Common myeloid progenitor, CD34-positive (primary cell): ENCODE results near the gene SERPINA6.
"Not testable (repeated sequence)": the region's sequence is repeated elsewhere in the genome, so short reads cannot be mapped to it uniquely, and the experiment has no call there.

ENCODE experiments used
- CTCF ChIA-PET: fragments of 350-600 bp; sonication (Branson Sonifier 250); formaldehyde crosslinking; loops from one replicate; lab custom pipeline; 2021; ENCODE audit warnings: antibody characterized with exemption; lab: Charles Lee
- POLR2A ChIA-PET: fragments of 350-600 bp; sonication (Branson Sonifier 250); formaldehyde crosslinking; loops from one replicate; lab custom pipeline; 2021; ENCODE audit warnings: antibody characterized with exemption; lab: Charles Lee
- DNase-seq, 3 donors: peaks; one replicate each; pipeline versions ENCODE4 v3.0.0 to v3.0.0-alpha.2; 2013
- H3K27ac ChIP-seq, 2 experiments: 1 replicate in 1 of 2; 2 replicates in 1 of 2; pipeline ENCODE4 v1.7.0; 2013; ENCODE audit warnings: inconsistent platforms in 2 of 2, low read length in 2 of 2, mild to moderate bottlenecking in 2 of 2, low read depth in 1 of 2, moderate library complexity in 1 of 2; ENCODE audit not compliant: severe bottlenecking in 2 of 2, insufficient read depth in 1 of 2, poor library complexity in 1 of 2
- H3K27me3 ChIP-seq, 5 experiments: replicated peaks in 2 of 5; 1 replicate in 3 of 5; 2 replicates in 2 of 5; pipeline versions ENCODE4 v1.6.1 to v1.7.0; 2013; ENCODE audit warnings: low read length in 4 of 5, mild to moderate bottlenecking in 2 of 5, moderate library complexity in 2 of 5, inconsistent platforms in 1 of 5; ENCODE audit not compliant: insufficient read depth in 5 of 5, control insufficient read depth in 4 of 5
- H3K36me3 ChIP-seq, 4 experiments: 1 replicate in 2 of 4; 2 replicates in 2 of 4; pipeline versions ENCODE4 v1.6.1 to v1.7.0; 2013; ENCODE audit warnings: low read length in 3 of 4, control low read depth in 1 of 4, mild to moderate bottlenecking in 1 of 4; ENCODE audit not compliant: control insufficient read depth in 4 of 4, insufficient read depth in 4 of 4
- H3K4me1 ChIP-seq, 4 experiments: 1 replicate in 3 of 4; 2 replicates in 1 of 4; pipeline versions ENCODE4 v1.6.1 to v1.7.1; 2013; ENCODE audit warnings: low read length in 3 of 4, mild to moderate bottlenecking in 3 of 4, control low read depth in 1 of 4, inconsistent platforms in 1 of 4, moderate library complexity in 1 of 4; ENCODE audit not compliant: control insufficient read depth in 4 of 4, insufficient read depth in 4 of 4; ENCODE audit errors: control extremely low read depth in 1 of 4
- H3K4me3 ChIP-seq, 7 experiments: 1 replicate in 4 of 7; 2 replicates in 3 of 7; pipeline versions ENCODE4 v1.5.1 to v1.7.0; 2013; ENCODE audit warnings: mild to moderate bottlenecking in 7 of 7, low read length in 6 of 7, moderate library complexity in 6 of 7, inconsistent platforms in 2 of 7, low read depth in 2 of 7, control low read depth in 1 of 7; ENCODE audit not compliant: insufficient read depth in 4 of 7, control insufficient read depth in 1 of 7; ENCODE audit errors: extremely low read depth in 1 of 7
- H3K9me3 ChIP-seq, 5 experiments: 1 replicate in 4 of 5; 2 replicates in 1 of 5; pipeline versions ENCODE4 v1.6.1 to v1.7.1; 2013; ENCODE audit warnings: low read length in 4 of 5, mild to moderate bottlenecking in 2 of 5, inconsistent platforms in 1 of 5, low read depth in 1 of 5, moderate library complexity in 1 of 5; ENCODE audit not compliant: control insufficient read depth in 4 of 5, insufficient read depth in 2 of 5; ENCODE audit errors: control extremely low read depth in 1 of 5
- WGBS: methylation state at CpG from one replicate; pipeline ENCODE4 v1.1.5; 2013; ENCODE audit not compliant: insufficient coverage; 5-methylcytosine and 5-hydroxymethylcytosine counted together

SERPINA6 gene

GRCh38 chr14:94354190-94354589 lies 31.1 kb upstream of the SERPINA6 start:
- H3K27me3 ChIP-seq: peaks cover 5 to 30% (median 15%) of the 10 kb centered on the region in 5 experiments
- POLR2A ChIA-PET, H3K4me1 ChIP-seq, H3K4me3 ChIP-seq, H3K36me3 ChIP-seq, DNase-seq, H3K9me3 ChIP-seq, H3K27ac ChIP-seq: not testable (repeated sequence)
- CTCF ChIA-PET: interaction anchor here (3.3 kb wide), 1 partner anchor 132 kb away, joined by 8 read pairs; no protein-coding TSS in a partner anchor
- 100% methylated on average over 4 of the region's 8 CpGs for WGBS

DNA sequence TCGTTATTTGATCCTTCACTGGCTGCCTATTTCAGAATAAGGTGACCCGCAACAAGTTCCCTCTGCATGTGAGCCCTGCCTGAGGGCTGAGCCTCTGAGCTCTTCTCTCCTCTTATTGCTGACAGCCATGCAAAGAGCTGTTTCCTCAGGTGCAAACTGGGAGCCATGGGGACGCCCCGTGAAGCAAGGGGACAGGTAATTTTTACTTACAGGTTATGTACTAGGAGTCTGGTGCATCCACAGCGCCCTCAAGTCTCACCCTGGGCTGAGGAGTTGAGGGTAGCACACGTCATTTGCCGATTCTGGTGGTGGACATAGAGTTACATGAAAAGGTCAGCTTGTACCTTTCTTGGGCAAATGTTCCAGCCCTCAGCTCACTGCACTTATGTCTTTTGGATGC lies 26.1 kb upstream of the SERPINA6 start:
- H3K27ac ChIP-seq: no peak overlapping the region
- no peak overlapping the region for H3K4me3 ChIP-seq
- WGBS: 92% methylated on average over 7 of the region's 7 CpGs
- no peaks in the 10 kb centered on the region for H3K4me1 ChIP-seq
- POLR2A ChIA-PET: no interaction called here
- H3K36me3 ChIP-seq: no peaks in the 10 kb centered on the region
- DNase-seq: no peak
- peaks cover 0 to 16% (median 2%) of the 10 kb centered on the region in 5 experiments for H3K27me3 ChIP-seq
- CTCF ChIA-PET: interaction anchor here (1.1 kb wide), 1 partner anchor 13 kb away, joined by 3 read pairs; no protein-coding TSS in a partner anchor
- H3K9me3 ChIP-seq: no peaks in the 10 kb centered on the region

GRCh38 chr14:94348836-94349235 lies 25.7 kb upstream of the SERPINA6 start:
- H3K27me3 ChIP-seq: peaks cover 0 to 16% (median 2%) of the 10 kb centered on the region in 5 experiments
- CTCF ChIA-PET: interaction anchor here (1.1 kb wide), 1 partner anchor 13 kb away, joined by 3 read pairs; no protein-coding TSS in a partner anchor

GRCh38 chr14:94346841-94347240 lies 23.7 kb upstream of the SERPINA6 start:
- CTCF ChIA-PET: no interaction called here
- Histone ChIP-seq H3K9me3 (no peaks in the 10 kb centered on the region), H3K27me3 (peaks cover 0 to 11% (median 0%) of the 10 kb centered on the region in 5 experiments), H3K36me3 (no peaks in the 10 kb centered on the region), H3K27ac (no peak overlapping the region), H3K4me1 (peaks cover 0 to 3% (median 0%) of the 10 kb centered on the region in 4 experiments), H3K4me3 (no peak overlapping the region)
- POLR2A ChIA-PET: no interaction called here
- no peak for DNase-seq
- WGBS: 100% methylated on average over 5 of the region's 5 CpGs

More at GRCh38 chr14:94348836-94349235, 25.7 kb upstream of the SERPINA6 start:
- Histone ChIP-seq H3K36me3 (no peaks in the 10 kb centered on the region), H3K27ac (no peak overlapping the region), H3K4me3 (no peak overlapping the region), H3K4me1 (no peaks in the 10 kb centered on the region), H3K9me3 (no peaks in the 10 kb centered on the region)
- no peak for DNase-seq
- POLR2A ChIA-PET: no interaction called here

GRCh38 chr14:94346065-94346786 lies 23.1 kb upstream of the SERPINA6 start:
- POLR2A ChIA-PET, CTCF ChIA-PET, H3K4me3 ChIP-seq, H3K36me3 ChIP-seq, H3K4me1 ChIP-seq, H3K9me3 ChIP-seq, H3K27ac ChIP-seq: not testable (repeated sequence)
- H3K27me3 ChIP-seq: peaks cover 0 to 11% (median 0%) of the 10 kb centered on the region in 5 experiments
- 79% methylated on average over 15 of the region's 24 CpGs for WGBS
- peak; percentile 6 to 59 (median 48) for DNase-seq

DNA sequence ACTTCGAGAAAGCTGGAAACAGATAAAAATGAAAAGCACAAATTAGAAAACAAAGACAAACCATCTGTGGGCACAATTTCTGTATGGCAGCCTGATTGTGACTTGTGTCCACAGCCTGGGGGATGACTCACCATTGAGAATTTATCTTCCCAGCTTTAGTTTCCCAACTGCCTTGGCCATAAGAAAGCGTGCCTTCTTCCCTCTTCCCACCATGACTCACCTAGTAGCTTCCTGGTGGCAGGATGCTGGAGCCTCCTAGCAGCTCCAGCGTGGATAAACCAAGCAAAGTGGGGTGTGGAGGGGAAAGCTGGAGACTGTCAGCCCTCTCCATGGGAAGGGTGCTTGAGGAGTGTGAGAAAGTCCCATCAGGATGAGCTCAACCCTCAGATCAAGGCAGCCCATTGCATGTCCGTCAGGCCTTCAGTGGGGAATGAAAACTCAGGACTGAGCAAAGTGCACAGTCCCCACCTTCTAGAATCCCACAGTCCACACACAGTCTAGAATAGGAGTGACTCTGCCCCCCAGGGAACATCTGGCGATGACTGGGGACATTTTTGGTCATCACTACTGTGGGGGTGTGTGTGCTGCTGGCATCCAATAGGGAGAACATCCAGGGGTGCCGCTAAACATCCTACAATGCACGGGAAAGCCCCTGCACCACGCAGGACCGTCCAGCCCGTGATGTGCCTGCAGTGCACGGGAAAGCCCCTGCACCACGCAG lies 22.4 kb upstream of the SERPINA6 start:
- peaks cover 0 to 3% (median 0%) of the 10 kb centered on the region in 4 experiments for H3K4me1 ChIP-seq
- no peak overlapping the region for H3K27ac ChIP-seq
- POLR2A ChIA-PET: no interaction called here
- H3K4me3 ChIP-seq: no peak overlapping the region
- no peaks in the 10 kb centered on the region for H3K36me3 ChIP-seq
- peaks cover 0 to 7% (median 0%) of the 10 kb centered on the region in 5 experiments for H3K27me3 ChIP-seq
- no peaks in the 10 kb centered on the region for H3K9me3 ChIP-seq
- peak in 2 of 3 donors; percentile 8 to 18 for DNase-seq
- WGBS: 88% methylated on average over 8 of the region's 12 CpGs
- CTCF ChIA-PET: no interaction called here

- Histone ChIP-seq H3K9me3 (no peaks in the 10 kb centered on the region), H3K36me3 (no peaks in the 10 kb centered on the region), H3K4me3 (no peak overlapping the region), H3K27ac (no peak overlapping the region), H3K27me3 (peaks cover 0 to 6% (median 0%) of the 10 kb centered on the region in 5 experiments), H3K4me1 (peaks cover 0 to 3% (median 0%) of the 10 kb centered on the region in 4 experiments)
- POLR2A ChIA-PET: no interaction called here
- 97% methylated on average over 3 of the region's 3 CpGs for WGBS
- CTCF ChIA-PET: no interaction called here
- no peak for DNase-seq
Observed at GRCh38 chr14:94344389-94344788, 21.3 kb upstream of the SERPINA6 start.
